ENCODE measurements around the gene SPDYE1.
"Not testable (repeated sequence)": the region's sequence is repeated elsewhere in the genome, so short reads cannot be mapped to it uniquely, and the experiment has no call there.

Gene SPDYE1

GRCh38 chr7:43997532-43997931 lies at the start of gene SPDYE1:
SPDYE1 (plus strand) TSS chr7:43997897; CDS start chr7:43999950, 2,053 bp downstream.
- not testable (repeated sequence) for DNase-seq (ENCODE audit: low spot score)

- DNase-seq (ENCODE audit: low spot score): no peak
Observed at GRCh38 chr7:43952028-43952427, 45.7 kb upstream of the SPDYE1 start.

- DNase-seq (ENCODE audit: low spot score): no peak
Observed at GRCh38 chr7:43953071-43953470, 44.6 kb upstream of the SPDYE1 start.

DNA sequence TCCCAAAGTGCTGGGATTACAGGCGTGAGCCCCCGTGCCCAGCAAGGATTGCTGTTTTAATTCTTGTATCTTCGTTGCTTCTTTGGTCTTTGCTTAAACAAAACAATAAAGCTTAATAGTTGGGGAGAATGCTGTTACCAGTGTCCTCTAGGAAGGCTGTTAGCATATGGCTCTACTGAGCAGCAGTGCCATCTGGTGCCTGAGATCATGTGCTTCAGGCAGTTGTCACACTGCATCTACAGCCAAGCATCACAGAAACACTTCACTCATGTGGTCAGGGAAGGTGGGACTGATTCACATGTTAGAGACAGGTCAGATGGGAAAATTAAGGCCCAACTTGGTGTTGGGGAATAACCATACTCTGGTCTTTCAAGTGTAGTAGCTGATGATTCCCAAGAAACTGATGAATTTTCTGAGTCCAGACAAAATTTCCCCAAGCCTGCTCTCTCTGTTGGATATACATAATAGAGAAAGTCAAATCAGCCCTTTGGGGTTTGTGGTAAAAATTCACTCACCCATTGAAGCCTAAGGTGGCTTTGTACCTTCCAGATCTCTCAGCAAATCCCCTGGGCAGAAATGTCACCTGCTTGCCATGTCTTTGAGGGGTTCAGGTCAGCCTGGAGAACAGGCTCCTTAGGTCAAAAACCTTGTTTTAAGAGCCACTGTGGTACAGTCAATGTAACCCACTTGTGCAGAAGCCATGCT lies 43.0 kb upstream of the SPDYE1 start:
- DNase-seq (ENCODE audit: low spot score): peak; percentile 76

DNA sequence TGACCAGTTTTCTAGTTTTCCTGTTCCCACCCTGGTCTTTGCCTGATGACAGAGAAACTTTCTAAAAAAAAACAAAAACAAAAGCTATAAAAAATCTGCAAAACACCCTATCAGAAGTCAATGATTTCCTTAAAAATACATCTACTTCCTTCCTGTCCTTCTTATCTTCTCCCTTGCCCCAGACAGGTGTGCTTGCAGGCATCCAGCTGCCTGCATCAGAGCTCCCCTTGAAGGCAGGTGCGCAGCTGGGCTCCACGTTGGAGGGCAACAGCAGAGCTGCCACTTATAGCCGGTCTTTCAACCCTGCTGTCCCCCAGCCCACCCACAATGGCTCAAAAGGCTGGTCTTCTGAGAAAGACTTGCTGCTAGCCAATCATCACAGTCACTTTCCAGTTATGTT lies 41.7 kb upstream of the SPDYE1 start:
- no peak for DNase-seq (ENCODE audit: low spot score)

GRCh38 chr7:43960933-43961332 lies 36.8 kb upstream of the SPDYE1 start:
- no peak for DNase-seq (ENCODE audit: low spot score)

- DNase-seq (ENCODE audit: low spot score): not testable (repeated sequence)
Observed at GRCh38 chr7:43966392-43966791, 31.3 kb upstream of the SPDYE1 start.

DNA sequence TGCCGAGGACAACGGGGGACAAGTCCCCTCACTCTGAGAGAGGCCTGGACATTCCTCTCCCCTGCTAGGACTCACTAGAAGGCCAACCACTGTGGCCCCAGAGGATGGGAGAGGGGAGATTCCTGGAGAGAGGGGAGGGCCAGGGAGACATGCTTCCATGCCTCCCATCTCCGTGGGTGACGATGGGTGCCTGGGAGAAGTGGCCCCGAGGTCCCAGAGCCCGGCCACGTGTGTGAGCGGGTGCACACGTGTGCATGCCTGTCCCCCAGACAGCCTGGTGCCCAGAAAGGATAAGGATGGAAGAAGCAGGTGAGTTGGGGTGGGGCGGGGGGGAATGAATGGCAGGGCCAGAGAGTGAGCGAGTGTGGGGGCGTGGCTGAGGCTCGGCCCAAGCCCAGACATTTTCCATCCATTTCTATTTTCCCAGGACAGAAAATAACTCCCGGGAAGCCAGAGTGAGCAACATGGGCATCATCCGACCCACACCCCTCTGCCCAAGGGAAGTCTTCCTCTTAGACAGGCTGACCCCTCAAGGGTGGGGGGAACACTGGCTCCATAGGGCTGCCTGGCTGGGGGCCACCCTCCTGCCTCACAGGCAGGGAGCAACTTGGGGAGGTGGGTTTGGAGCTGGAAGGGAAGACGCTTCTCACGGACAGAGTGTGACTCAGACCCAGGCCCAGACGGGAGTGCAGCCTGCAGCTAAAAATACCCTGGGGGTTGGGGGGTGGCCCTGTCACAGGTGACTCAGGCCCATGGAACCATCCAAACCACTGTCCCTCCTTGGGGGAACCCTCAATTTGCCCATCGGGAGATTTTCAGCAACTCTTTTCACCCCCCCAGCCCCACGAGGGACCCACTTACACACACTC lies 29.3 kb upstream of the SPDYE1 start:
- DNase-seq (ENCODE audit: low spot score): not testable (repeated sequence)

GRCh38 chr7:43969586-43969985 lies 28.1 kb upstream of the SPDYE1 start:
- DNase-seq (ENCODE audit: low spot score): not testable (repeated sequence)

DNA sequence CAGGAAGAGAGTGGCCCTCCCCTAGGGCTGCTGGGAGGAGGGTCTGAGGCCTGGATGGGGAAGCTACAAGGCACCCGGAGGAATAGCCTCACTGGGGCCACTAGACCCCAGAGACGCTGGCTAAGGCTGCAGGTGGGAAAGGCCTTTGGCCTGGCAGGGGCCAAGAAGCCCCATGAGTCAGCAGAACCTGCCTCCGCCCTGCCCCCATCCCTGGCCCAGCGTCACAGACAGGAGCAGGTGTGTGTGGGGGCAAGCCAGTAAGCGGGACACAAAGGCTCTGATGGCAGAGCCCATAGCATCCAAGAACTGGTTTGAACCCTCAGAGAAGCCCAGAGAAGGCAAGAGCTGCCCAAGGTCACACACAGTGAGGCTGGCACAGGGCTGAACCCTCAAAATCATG lies 27.0 kb upstream of the SPDYE1 start:
- not testable (repeated sequence) for DNase-seq (ENCODE audit: low spot score)

- DNase-seq (ENCODE audit: low spot score): not testable (repeated sequence)
Observed at GRCh38 chr7:43974033-43974573, 23.6 kb upstream of the SPDYE1 start.

GRCh38 chr7:43974725-43975482 lies 22.8 kb upstream of the SPDYE1 start:
- DNase-seq (ENCODE audit: low spot score): not testable (repeated sequence)

DNA sequence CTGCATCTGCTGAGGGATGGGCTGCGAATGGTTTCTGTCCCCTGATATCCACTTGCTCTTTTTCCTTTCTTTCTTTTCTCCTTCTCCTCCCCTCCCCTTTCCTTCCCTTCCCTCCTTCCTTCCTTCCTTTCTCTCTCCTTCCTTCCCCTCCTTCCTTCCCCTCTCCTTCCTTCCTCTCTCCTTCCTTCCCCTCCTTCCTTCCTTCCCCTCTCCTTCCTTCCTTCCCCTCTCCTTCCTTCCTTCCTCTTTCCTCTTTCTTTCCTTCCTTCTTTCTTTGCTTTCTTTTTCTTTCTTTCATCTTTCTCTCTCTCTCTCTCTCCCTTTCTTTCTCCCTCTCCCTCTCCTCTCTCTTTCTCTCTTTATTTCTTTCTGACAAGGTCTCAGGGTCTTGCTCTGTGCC lies 20.2 kb upstream of the SPDYE1 start:
- no peak for DNase-seq (ENCODE audit: low spot score)

GRCh38 chr7:43978102-43978501 lies 19.6 kb upstream of the SPDYE1 start:
- not testable (repeated sequence) for DNase-seq (ENCODE audit: low spot score)

- DNase-seq (ENCODE audit: low spot score): not testable (repeated sequence)
Observed at GRCh38 chr7:43982848-43983247, 14.8 kb upstream of the SPDYE1 start.

DNA sequence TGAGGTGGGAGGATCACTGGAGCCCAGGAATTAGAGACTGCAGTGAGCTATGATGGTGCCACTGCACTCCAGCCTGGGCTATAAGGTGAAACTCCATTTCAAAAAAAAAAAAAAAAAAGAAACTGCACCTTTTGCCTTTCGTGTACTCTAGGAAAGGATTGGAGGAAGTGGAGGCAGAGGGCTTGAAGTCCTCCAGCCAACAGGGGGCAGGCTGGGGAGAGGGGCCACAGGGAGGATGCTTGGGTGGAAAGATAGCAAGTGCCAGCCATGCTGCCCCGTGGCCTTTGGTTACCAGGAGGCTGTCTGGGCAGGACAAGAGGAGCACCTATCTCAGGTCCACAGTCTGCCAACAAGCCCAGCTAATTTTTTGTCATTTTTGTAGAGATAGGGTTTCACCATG lies 14.0 kb upstream of the SPDYE1 start:
- DNase-seq (ENCODE audit: low spot score): not testable (repeated sequence)

- DNase-seq (ENCODE audit: low spot score): peak; percentile 81
Observed at GRCh38 chr7:43985904-43986864, 11.5 kb upstream of the SPDYE1 start.

GRCh38 chr7:43987476-43987875 lies 10.2 kb upstream of the SPDYE1 start:
- not testable (repeated sequence) for DNase-seq (ENCODE audit: low spot score)

DNA sequence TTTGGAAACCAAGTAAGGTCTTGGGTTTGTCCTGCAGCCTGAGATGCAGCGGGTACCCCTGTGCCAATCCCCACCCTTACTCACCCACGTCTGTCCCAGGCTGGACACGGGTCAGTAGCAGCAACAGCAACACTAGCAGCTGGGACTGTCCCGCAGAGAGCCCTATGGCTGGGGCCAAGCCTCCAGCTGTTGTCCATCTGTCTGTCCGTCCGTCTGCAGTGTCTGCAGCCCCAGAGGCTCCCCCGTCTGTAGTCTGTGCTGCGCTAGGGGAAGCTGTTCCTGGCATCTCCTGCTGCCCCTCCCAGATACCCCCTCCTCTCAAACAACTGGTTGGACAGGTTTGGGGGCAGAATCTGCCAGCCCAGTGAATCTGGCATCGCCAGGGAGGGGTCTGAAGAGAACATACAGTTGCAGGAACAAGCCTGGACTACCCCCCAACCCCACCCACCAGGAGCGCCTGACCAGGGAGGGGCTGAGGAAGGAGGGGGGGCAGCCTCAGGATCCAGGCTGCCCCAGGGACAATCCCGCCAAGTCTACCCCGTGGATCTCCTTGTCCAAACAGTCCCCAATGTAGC lies 7.6 kb upstream of the SPDYE1 start:
- peak; percentile 6 for DNase-seq (ENCODE audit: low spot score)

DNA sequence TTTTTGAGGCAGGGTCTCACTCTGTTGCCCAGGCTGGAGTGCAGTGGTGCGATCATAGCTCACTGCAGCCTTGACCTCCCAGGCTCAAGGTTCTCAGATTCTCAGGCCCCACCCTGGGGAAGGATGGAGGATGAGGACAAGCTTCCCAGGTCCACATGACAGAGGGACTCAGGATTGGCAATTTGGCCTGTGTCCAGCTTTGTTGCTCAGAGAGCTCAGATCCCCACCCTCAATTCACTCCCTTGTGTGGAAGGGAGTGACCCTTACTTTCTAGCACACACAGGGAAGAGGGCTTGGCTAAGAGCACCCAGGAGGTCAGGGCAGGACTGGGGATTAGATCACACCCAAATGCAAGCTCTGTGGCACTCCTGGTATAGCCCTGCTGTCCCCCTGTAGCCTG lies 6.9 kb upstream of the SPDYE1 start:
- not testable (repeated sequence) for DNase-seq (ENCODE audit: low spot score)

Measured in iPS-NIHi11 (cell line).